Activated naive CD4-positive, alpha-beta T cell treated with anti-CD3 and anti-CD28 coated beads for 36 hours (primary cell): ENCODE measurements around the gene DNAH3. TPM values are rescaled to one million over a fixed set of nuclear protein-coding genes. Genes with fewer than 3 reads are reported as not detected.

Source experiments
- CTCF ChIA-PET: fragments of 350-600 bp; sonication (Branson Sonifier 250); formaldehyde crosslinking; loops from one replicate; lab custom pipeline; 2021; ENCODE audit warnings: antibody characterized with exemption; lab: Charles Lee
- DNase-seq: peaks from one replicate; pipeline ENCODE4 v3.0.0-alpha.2; 2020
- H3K27ac Mint-ChIP-seq: one replicate; pipeline ENCODE4 v1.8.0; 2021; ENCODE audit warnings: mild to moderate bottlenecking, mixed read lengths
- H3K27me3 Mint-ChIP-seq: one replicate; pipeline ENCODE4 v1.8.0; 2021; ENCODE audit warnings: low read depth, mixed read lengths
- H3K36me3 Mint-ChIP-seq: one replicate; pipeline ENCODE4 v1.8.0; 2021; ENCODE audit warnings: low read depth, mixed read lengths
- H3K4me1 Mint-ChIP-seq: one replicate; pipeline ENCODE4 v1.8.0; 2021; ENCODE audit warnings: low read depth, mixed read lengths
- H3K4me3 Mint-ChIP-seq: one replicate; pipeline ENCODE4 v1.8.0; 2021; ENCODE audit warnings: mild to moderate bottlenecking, moderate library complexity, mixed read lengths
- H3K9me3 Mint-ChIP-seq: one replicate; pipeline ENCODE4 v1.8.0; 2021; ENCODE audit warnings: mixed read lengths
- intact Hi-C: fragments of 100-400 bp; cut with micrococcal nuclease; formaldehyde crosslinking; loops from one replicate; pipeline ENCODE4 v1.15.1; 2023
- total RNA-seq, 2 experiments: library from RNA; stranded (reverse); gene quantifications; one replicate each; pipeline ENCODE4 v1.2.3, GENCODE V29; 2021

The DNAH3 gene
- total RNA-seq, 2 experiments from 2014 or later = not detected

DNA sequence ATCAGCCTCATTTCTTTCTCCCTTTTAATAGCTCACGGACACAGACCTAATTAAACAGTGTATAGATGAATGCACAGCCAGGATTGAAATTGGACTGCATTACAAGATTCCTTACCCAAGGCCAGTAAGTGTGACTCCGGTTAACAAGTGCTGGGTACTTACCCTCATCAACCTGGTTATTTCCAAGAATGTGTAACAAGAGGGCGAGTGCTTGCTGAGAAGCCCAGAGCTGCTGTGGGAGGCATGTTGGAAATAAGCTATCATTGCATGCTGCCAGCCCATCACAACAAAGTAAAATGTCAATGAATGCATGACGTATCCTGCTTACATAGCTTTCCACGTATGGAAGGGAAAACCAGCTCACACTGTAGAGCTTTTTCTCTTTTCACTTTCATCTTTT lies 230.6 kb downstream of the DNAH3 start:
- H3K36me3 Mint-ChIP-seq = peaks cover 18% of the 10 kb centered on the region
- intact Hi-C loops = no loop called here
- no peaks in the 10 kb centered on the region for H3K27me3 Mint-ChIP-seq
- CTCF ChIA-PET = interaction anchor here (0.6 kb wide), 1 partner anchor 422 kb away, joined by 4 read pairs; no protein-coding TSS in a partner anchor
- H3K9me3 Mint-ChIP-seq = no peaks in the 10 kb centered on the region
- H3K4me1 Mint-ChIP-seq = peaks cover 4% of the 10 kb centered on the region
- no peak overlapping the region for H3K4me3 Mint-ChIP-seq
- no peak for DNase-seq
- no peak overlapping the region for H3K27ac Mint-ChIP-seq

DNA sequence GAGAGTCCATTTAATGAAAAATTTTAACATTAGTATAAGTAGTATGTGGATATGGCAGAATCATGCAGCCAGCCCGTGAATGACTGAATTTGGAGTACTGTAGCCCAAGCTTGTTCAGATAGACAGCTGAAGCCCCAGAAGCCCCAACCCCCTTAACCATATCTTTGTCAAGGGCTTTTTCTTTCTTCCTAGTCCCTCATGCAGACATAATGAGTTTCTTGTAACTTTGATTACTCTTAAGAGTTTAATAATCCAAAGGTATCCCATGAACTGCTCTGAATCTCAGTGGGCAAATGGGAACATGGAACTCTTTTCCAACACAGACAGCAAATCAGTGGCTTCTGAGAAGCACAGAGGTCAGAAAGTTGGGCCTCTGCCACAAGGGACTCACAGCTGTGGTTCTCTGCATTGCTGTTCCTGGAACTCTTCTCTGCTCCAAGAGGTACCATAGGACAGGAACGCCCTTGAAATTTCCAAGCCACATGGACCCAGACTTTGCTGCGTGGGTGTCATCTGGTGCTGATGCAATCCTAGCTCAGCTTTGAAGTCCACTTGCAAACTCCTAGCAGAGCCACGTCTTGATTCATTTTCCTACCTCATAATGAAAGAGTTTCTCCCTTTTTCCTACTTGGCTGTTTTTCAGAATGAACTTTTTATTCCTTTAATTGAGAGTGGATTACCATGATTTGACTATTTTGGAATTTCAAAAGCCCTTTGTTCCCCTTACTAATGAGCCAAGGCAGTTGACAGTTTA lies 232.0 kb downstream of the DNAH3 start:
- H3K4me3 Mint-ChIP-seq = no peak overlapping the region
- peaks cover 4% of the 10 kb centered on the region for H3K4me1 Mint-ChIP-seq
- intact Hi-C loops = no loop called here
- H3K9me3 Mint-ChIP-seq = no peaks in the 10 kb centered on the region
- CTCF ChIA-PET = interaction anchor here (0.8 kb wide), 1 partner anchor 68 kb away, joined by 3 read pairs; no protein-coding TSS in a partner anchor
- peaks cover 18% of the 10 kb centered on the region for H3K36me3 Mint-ChIP-seq
- H3K27me3 Mint-ChIP-seq = no peaks in the 10 kb centered on the region
- no peak for DNase-seq
- H3K27ac Mint-ChIP-seq = no peak overlapping the region

DNA sequence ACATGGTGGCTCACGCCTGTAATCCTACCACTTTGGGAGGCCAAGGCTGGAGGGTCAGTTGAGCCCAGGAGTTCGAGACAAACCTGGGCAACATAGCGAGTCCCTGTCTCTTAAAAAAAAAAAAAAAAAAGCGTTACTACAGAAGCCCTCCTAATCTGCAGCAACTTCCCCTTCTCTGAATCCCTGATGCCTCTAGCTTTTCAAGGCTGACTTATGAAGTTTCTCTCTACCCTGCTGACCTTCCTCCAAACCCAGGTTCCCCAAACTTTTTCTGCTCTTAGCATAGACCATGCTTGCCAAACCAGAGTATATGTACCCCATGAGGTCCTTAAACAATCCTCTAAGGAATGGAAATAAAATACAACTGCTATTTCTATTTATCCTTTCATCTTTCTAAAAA lies 233.7 kb downstream of the DNAH3 start:
- Mint-ChIP-seq H3K9me3 (no peaks in the 10 kb centered on the region), H3K36me3 (peaks cover 16% of the 10 kb centered on the region), H3K4me3 (no peak overlapping the region), H3K27ac (no peak overlapping the region), H3K27me3 (no peaks in the 10 kb centered on the region), H3K4me1 (peaks cover 4% of the 10 kb centered on the region)
- CTCF ChIA-PET = no interaction called here
- no peak for DNase-seq
- intact Hi-C loops = no loop called here

DNA sequence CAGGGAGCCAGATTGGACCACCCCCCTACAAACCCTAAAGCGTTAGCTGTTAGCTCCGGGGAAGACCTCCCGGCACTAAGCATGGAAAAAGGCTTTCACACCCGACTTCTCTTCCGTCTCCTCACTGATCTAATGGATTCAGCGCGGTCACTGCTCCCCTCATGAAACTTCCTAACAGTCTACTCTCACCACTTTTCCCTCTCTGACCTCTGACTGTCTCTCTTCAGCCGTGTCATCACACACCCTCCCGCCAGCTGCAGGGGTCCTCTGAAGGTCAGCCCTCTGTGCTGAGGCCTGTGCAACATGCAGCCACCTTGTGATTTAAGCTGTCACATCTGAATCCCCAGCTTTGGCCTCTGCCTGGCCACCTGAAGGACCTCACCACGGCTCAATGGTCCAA lies 234.4 kb downstream of the DNAH3 start:
- Mint-ChIP-seq H3K36me3 (peaks cover 16% of the 10 kb centered on the region), H3K9me3 (no peaks in the 10 kb centered on the region), H3K4me3 (no peak overlapping the region), H3K4me1 (peaks cover 6% of the 10 kb centered on the region), H3K27me3 (no peaks in the 10 kb centered on the region), H3K27ac (no peak overlapping the region)
- intact Hi-C loops = no loop called here
- CTCF ChIA-PET = no interaction called here
- DNase-seq = no peak

DNA sequence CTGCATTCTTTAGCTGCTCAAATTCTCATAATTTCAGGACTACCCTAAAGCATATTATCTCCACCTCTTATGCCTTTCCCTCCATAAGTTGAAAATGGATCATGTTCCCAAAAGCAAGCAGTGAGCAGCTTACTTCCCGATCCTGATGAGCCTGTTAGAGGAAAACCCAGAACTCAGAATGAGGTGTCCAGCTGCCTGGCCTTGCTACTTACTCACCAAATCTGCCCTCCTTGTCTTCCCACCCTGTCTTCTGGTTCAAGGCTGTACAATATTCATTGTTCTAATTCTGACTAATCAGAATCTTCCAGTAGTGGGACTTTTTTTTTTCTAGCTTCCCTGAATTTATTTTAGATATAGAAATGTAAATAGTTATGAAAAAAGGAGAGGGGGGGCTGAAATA lies 239.3 kb downstream of the DNAH3 start:
- H3K4me3 Mint-ChIP-seq = no peak overlapping the region
- H3K27me3 Mint-ChIP-seq = no peaks in the 10 kb centered on the region
- DNase-seq = no peak
- peaks cover 8% of the 10 kb centered on the region for H3K36me3 Mint-ChIP-seq
- H3K9me3 Mint-ChIP-seq = no peaks in the 10 kb centered on the region
- intact Hi-C loops = loop anchor here (1.0 kb wide), 1 partner anchor 11 kb away; the partner anchor contains the start of genes DCUN1D3 and LYRM1
- H3K27ac Mint-ChIP-seq = no peak overlapping the region
- CTCF ChIA-PET = interaction anchor here (0.7 to 1.0 kb wide), 2 partner anchors 31 to 372 kb away, joined by 3 to 4 read pairs; no protein-coding TSS in a partner anchor
- H3K4me1 Mint-ChIP-seq = peaks cover 18% of the 10 kb centered on the region

DNA sequence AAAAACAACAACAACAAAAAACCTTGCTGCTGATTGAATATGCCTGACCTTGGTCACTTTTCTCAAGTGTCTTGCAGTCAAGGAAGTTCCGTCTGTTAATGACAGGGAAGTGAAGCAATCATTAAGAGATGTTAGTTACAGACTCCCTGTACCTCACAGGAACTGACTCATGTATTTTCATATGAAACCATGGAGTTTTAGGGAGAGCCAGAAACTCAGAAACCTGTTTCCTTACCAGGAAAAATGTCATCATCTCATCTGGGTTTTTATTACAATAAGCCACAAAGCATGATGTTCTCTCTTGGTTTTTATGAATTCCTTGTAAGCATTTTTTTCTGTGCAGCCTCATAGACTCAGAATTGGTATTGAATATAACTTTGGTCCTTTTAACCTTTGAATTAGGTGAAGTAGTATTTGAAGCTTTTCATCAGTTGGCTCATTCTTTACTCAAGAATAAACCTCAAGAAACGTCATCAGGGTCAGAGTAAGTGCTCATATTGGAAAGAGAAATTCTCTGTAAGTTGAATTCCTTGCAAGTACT lies 239.8 kb downstream of the DNAH3 start:
- H3K27me3 Mint-ChIP-seq = no peaks in the 10 kb centered on the region
- H3K4me1 Mint-ChIP-seq = peaks cover 18% of the 10 kb centered on the region
- H3K4me3 Mint-ChIP-seq = no peak overlapping the region
- intact Hi-C loops = loop anchor here (1.0 kb wide), 1 partner anchor 11 kb away; the partner anchor contains the start of genes DCUN1D3 and LYRM1
- no peaks in the 10 kb centered on the region for H3K9me3 Mint-ChIP-seq
- CTCF ChIA-PET = interaction anchor here (1.0 kb wide), 1 partner anchor 31 kb away, joined by 3 read pairs; no protein-coding TSS in a partner anchor
- no peak for DNase-seq
- no peak overlapping the region for H3K27ac Mint-ChIP-seq
- H3K36me3 Mint-ChIP-seq = peaks cover 5% of the 10 kb centered on the region

DNA sequence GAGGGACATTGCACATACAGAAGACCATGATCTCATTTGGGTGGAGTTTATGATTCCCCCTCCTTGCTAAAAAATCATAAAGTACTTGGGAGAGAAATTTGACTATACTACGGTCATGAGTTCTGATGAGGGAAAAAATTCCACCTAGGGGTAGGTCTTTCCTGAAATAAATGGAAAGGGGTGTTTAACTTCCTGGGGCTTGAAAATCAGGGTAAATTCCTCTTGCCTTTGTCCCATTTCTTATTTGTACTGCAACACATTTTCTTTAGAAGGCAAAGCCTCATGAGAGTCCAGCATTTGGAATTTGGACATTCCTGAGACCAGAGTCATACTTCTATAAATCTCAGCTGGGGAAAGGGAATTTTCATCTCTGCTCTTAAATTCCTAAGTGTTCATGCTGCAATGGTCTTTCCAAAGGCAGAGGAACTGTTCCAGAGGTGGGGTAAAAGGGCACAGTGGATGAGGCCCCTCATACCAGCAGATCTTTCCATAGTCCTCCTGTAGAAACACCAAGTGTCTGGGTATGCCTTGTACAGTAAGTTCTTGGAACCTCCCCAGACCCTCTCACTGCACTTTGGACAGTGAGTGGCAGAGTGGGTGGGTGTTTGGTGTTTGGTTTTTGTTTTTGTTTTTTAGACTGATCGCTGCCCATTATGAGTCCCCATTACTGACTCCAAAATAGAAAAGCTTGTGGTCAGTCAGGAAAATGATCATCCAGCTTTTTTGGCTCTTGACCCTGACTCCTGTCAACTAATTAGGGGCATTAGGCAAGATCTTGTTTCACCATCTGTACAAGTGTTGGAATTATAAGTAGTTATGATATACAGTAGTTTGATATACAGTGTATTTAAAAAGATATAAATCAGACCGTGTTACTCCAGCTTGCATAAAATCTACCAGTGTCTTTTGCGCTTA lies 244.0 kb downstream of the DNAH3 start:
- H3K4me3 Mint-ChIP-seq = no peak overlapping the region
- no peak for DNase-seq
- CTCF ChIA-PET = no interaction called here
- intact Hi-C loops = loop anchor here (10.0 kb wide), 1 partner anchor 1288 kb away; no protein-coding TSS in a partner anchor
- no peak overlapping the region for H3K27ac Mint-ChIP-seq
- H3K4me1 Mint-ChIP-seq = peaks cover 52% of the 10 kb centered on the region
- H3K36me3 Mint-ChIP-seq = peaks cover 1% of the 10 kb centered on the region
- no peaks in the 10 kb centered on the region for H3K9me3 Mint-ChIP-seq
- no peaks in the 10 kb centered on the region for H3K27me3 Mint-ChIP-seq

DNA sequence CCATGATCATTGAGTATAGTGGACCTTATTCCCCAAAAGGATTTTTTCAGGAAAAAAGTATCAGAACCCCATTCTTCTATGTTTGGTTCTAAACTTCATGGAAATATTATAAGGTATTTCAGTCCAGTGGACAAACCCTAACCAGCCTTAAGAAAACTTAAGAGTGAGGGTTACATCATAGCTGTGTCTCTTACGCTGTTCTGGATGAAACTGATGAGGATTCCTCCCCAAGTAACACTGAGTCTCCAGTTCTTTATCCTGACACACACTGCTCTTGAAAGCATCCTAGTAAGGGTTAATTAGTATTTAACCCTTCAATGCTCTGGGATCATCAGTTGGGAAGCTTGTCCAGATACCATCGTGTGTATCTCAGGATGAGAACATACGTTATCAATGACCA lies 245.1 kb downstream of the DNAH3 start:
- H3K4me1 Mint-ChIP-seq = peaks cover 48% of the 10 kb centered on the region
- no peaks in the 10 kb centered on the region for H3K9me3 Mint-ChIP-seq
- no peak overlapping the region for H3K27ac Mint-ChIP-seq
- H3K27me3 Mint-ChIP-seq = no peaks in the 10 kb centered on the region
- H3K36me3 Mint-ChIP-seq = peaks cover 1% of the 10 kb centered on the region
- intact Hi-C loops = loop anchor here (10.0 kb wide), 1 partner anchor 1289 kb away; no protein-coding TSS in a partner anchor
- CTCF ChIA-PET = no interaction called here
- no peak overlapping the region for H3K4me3 Mint-ChIP-seq
- DNase-seq = no peak

DNA sequence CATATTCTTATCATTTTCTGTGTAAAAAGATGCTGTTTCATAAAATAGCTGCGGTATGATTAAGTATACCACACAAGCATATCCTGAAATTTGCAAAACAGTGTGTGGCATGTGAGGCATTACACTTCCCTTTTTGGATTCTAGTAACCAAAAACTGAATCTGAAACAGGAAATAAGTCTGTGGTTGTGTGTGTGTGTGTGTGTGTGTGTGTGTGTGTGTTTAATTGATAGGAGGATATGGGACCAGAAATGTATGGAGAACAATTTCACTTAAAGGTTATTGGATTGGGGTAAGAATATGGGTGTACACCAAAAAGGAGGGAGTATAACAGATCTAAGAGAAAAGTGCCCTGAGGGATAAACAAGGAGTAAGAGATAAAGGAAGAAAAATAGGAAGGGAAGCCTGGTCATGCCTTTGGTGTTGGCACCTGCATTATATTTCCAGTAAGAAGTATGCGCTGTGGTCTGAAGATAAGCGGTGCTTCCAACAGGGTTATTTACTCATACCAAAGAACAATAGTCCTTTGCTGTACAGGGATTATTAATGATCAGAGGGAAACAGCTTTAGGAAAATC lies 246.1 kb downstream of the DNAH3 start:
- Mint-ChIP-seq H3K27ac (peak overlapping the region; percentile 32), H3K27me3 (no peaks in the 10 kb centered on the region), H3K36me3 (peaks cover 2% of the 10 kb centered on the region), H3K9me3 (no peaks in the 10 kb centered on the region), H3K4me1 (peaks cover 40% of the 10 kb centered on the region), H3K4me3 (no peak overlapping the region)
- peak; percentile 22 for DNase-seq
- CTCF ChIA-PET = interaction anchor here (1.2 kb wide), 1 partner anchor 54 kb away, joined by 3 read pairs; no protein-coding TSS in a partner anchor
- intact Hi-C loops = loop anchor here (1.0 to 10.0 kb wide), 3 partner anchors 30 to 1290 kb away; no protein-coding TSS in a partner anchor

DNA sequence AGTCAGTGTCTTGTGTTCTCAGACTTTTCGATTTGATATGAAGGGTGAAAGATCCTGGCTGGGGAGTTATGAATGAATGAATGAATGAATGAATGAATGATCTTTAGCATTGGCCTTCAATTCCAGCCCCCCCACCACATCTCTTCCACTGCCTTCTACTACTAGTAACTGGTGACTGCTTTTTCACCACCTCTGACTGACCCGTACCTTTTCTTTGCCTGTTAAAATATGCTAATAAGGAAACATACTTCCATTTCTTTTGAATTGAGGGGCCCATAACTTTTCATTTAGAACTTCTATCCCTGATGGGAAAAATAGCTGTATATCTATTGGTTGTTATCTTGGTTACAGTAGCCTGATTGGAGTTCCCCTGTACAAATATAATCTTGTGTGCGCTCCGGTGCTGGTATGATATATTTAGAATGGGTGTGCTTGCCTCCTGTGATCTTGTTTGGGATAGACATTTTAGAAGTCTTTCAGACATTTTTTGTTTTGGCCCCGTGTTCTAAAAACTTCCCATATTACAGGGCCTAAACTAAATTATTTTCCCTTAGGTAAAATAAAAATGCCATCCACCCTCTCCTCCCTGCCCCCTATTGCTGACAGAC lies 246.6 kb downstream of the DNAH3 start:
- H3K27me3 Mint-ChIP-seq = no peaks in the 10 kb centered on the region
- H3K4me3 Mint-ChIP-seq = peak overlapping the region; percentile 19
- peaks cover 2% of the 10 kb centered on the region for H3K36me3 Mint-ChIP-seq
- DNase-seq = no peak
- CTCF ChIA-PET = interaction anchor here (1.2 to 1.4 kb wide), 2 partner anchors 29 to 53 kb away, joined by 3 read pairs; no protein-coding TSS in a partner anchor
- H3K9me3 Mint-ChIP-seq = no peaks in the 10 kb centered on the region
- no peak overlapping the region for H3K27ac Mint-ChIP-seq
- intact Hi-C loops = loop anchor here (1.0 to 10.0 kb wide), 3 partner anchors 30 to 1291 kb away; no protein-coding TSS in a partner anchor
- peaks cover 45% of the 10 kb centered on the region for H3K4me1 Mint-ChIP-seq
